NCI-H146 treated with DMSO at 0.1 percent for 48 hours (cell line): ENCODE results near the gene GSTA1.
"Not testable (repeated sequence)": the region's sequence is repeated elsewhere in the genome, so short reads cannot be mapped to it uniquely, and the experiment has no call there.

Experiments used
- DNase-seq: peaks from one replicate; lab custom pipeline; 2025; ENCODE audit not compliant: unreplicated experiment; lab: John Stamatoyannopoulos, UW

Gene GSTA1

GRCh38 chr6:52759085-52759484 is 44.5 kb downstream of the GSTA1 start:
- DNase-seq: no peak

DNA sequence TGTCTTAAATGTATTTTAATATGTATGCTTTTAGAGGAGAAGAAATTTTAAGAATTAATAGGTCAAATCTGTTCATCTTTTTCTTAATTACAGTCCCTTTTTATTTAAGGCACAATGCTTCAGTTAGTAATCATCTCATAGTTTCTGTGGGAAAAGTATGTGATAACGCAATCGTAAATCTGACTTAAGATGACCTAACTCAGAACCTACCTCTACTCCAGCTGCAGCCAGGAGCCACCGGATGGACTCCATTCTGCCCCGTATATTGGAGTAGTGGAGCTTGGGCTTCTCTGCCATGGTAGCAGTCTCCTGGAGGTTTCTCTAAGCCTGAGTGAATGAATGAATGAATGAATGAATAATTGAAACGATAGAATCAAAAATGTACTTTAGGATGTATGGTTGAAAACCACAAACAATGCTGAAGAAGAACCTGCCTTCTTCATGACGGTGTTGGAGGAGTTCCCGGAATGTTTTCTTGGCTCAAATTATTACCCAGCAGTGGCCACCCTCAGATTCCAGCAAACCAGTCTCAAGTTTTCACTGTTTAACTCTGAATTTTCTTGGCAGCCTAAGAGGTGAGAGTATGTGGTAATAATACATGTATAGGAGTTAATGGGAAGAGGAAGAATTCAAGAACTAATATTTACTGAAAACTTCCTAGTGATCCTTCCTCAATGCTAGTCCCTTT is 45.8 kb downstream of the GSTA1 start:
- not testable (repeated sequence) for DNase-seq

DNA sequence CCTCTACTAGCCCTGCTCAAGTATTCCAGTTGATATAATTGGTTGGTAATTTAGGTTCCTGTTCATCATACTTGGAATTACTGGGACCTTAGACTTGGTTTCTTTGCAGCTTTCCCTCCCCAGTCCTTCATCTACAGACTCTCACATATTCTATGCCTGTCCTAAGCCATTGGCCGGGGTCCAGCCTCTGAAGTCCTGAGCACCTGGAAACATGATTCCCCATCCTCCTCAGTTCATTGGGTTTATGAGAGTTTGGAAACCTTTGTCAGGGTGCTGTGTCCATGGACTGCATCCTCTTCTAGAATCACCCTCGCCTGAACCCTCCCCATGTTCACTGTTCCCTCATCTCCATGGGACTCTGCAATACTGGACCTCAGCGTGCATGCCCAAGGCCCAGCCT is 49.2 kb downstream of the GSTA1 start:
- DNase-seq: no peak

GRCh38 chr6:52753137-52753536 is 50.5 kb downstream of the GSTA1 start:
- not testable (repeated sequence) for DNase-seq

GRCh38 chr6:52752310-52752709 is 51.3 kb downstream of the GSTA1 start:
- no peak for DNase-seq

GRCh38 chr6:52749556-52750152 is 54.0 kb downstream of the GSTA1 start:
- peak; percentile 15 for DNase-seq

- DNase-seq: not testable (repeated sequence)
Measured at GRCh38 chr6:52747301-52747700, 56.3 kb downstream of the GSTA1 start.

- DNase-seq: no peak
Measured at GRCh38 chr6:52746213-52746612, 57.4 kb downstream of the GSTA1 start.

DNA sequence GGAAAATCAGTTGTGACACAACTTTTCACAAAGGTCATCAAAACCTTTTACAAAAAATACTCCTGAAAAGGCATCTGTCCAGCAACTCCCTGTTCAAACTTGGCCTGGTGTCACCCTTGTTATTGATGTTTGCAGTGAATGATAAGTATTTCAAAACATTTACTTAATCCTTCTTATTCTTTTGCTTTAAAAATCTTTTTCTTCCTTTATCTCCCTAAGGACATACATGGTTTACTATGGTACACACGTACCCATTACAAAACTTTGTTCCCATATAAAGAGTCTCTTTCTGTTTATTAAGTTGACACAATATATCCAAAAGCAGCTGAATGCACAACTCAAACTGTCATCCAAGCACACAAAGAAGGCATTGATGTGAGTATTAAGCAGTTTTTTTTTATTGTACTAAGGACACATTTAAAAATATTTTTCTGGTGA is 57.8 kb downstream of the GSTA1 start:
- no peak for DNase-seq

GRCh38 chr6:52741872-52742271 is 61.7 kb downstream of the GSTA1 start:
- DNase-seq: no peak
